Panc1 (cell line): ENCODE data around the gene TBC1D8B.

Experiments used
- POLR2AphosphoS5 ChIP-seq: IDR thresholded peaks from 2 replicates; pipeline ENCODE4 v1.6.1; 2012; ENCODE audit warnings: mild to moderate bottlenecking, low read depth, low read length, moderate library complexity
- TCF7L2 ChIP-seq: IDR thresholded peaks from 2 replicates; pipeline ENCODE4 v1.6.1; 2011; ENCODE audit warnings: mild to moderate bottlenecking, low read depth, low read length, inconsistent platforms
- TF ChIP-seq, protein P1 (sequence below): fragments of 450-650 bp; IDR thresholded peaks from 2 replicates; pipeline ENCODE4 v1.5.1; 2017; ENCODE audit warnings: mild to moderate bottlenecking

DNA sequence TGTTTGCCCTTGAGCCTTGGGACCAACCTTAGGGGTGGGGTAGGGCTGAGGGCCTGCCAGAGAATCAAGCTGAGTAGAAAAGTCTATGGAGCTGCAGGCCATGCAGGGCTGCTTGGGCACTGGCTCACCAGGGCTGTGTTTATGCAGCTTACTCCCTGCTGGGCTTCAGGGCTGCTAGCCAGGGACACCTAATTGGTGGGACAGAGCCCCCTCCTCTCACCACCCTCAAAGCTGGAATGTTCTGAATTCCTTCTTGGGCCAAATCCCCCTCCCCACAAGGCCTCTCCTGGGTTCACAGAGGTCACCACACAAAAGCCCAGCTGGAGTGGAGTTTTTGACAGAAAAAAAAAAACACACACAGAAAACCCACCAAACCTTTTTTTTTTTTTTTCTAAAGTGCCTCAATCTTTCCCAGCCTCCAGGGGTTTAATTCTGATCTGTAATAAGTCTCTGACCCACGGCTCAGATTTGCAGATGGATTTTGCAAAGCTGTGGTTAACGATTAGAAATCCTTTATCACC, 117.5 kb downstream of the TBC1D8B start, which contains the start of gene CLDN2:
- TF ChIP-seq, protein P1, sequence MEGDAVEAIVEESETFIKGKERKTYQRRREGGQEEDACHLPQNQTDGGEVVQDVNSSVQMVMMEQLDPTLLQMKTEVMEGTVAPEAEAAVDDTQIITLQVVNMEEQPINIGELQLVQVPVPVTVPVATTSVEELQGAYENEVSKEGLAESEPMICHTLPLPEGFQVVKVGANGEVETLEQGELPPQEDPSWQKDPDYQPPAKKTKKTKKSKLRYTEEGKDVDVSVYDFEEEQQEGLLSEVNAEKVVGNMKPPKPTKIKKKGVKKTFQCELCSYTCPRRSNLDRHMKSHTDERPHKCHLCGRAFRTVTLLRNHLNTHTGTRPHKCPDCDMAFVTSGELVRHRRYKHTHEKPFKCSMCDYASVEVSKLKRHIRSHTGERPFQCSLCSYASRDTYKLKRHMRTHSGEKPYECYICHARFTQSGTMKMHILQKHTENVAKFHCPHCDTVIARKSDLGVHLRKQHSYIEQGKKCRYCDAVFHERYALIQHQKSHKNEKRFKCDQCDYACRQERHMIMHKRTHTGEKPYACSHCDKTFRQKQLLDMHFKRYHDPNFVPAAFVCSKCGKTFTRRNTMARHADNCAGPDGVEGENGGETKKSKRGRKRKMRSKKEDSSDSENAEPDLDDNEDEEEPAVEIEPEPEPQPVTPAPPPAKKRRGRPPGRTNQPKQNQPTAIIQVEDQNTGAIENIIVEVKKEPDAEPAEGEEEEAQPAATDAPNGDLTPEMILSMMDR = no peak
- no peak for TF ChIP-seq TCF7L2
- TF ChIP-seq POLR2AphosphoS5 = no peak
